H9 (cell line): ENCODE data around the gene PPP1R27. TPM values are rescaled to one million over a fixed set of nuclear protein-coding genes. Genes with fewer than 3 reads are reported as not detected.

Experiments used
- DNase-seq: peaks from one replicate; pipeline ENCODE4 v3.0.0-alpha.2; 2017
- H2AFZ ChIP-seq: one replicate; pipeline ENCODE4 v1.6.1; 2013; ENCODE audit warnings: mild to moderate bottlenecking, low read length, control low read depth, moderate library complexity
- H2AK5ac ChIP-seq: 2 replicates; pipeline ENCODE4 v1.6.1; 2013; ENCODE audit warnings: low read length, control low read depth, mixed read lengths; ENCODE audit not compliant: insufficient read length
- H2BK120ac ChIP-seq: one replicate; pipeline ENCODE4 v1.6.1; 2013; ENCODE audit warnings: low read depth, mild to moderate bottlenecking, low read length, control low read depth, inconsistent platforms; ENCODE audit not compliant: poor library complexity, severe bottlenecking
- H2BK12ac ChIP-seq: 2 replicates; pipeline ENCODE4 v1.6.1; 2013; ENCODE audit warnings: low read length, control low read depth, mixed read lengths, low read depth; ENCODE audit not compliant: insufficient read length
- H2BK15ac ChIP-seq: 2 replicates; pipeline ENCODE4 v1.6.1; 2013; ENCODE audit warnings: low read depth, low read length, control low read depth
- H2BK20ac ChIP-seq: one replicate; pipeline ENCODE4 v1.6.1; 2013; ENCODE audit warnings: low read depth, mild to moderate bottlenecking, low read length, control low read depth, inconsistent platforms; ENCODE audit not compliant: poor library complexity, severe bottlenecking
- H2BK5ac ChIP-seq: 2 replicates; pipeline ENCODE4 v1.6.1; 2013; ENCODE audit warnings: low read length, control low read depth, mixed read lengths; ENCODE audit not compliant: insufficient read length
- H3K14ac ChIP-seq: 2 replicates; pipeline ENCODE4 v1.6.1; 2013; ENCODE audit warnings: low read length, control low read depth; ENCODE audit not compliant: insufficient read depth
- H3K18ac ChIP-seq: 2 replicates; pipeline ENCODE4 v1.6.1; 2013; ENCODE audit warnings: low read depth, mild to moderate bottlenecking, mixed read lengths, low read length, control low read depth; ENCODE audit not compliant: insufficient read length
- H3K23ac ChIP-seq: 2 replicates; pipeline ENCODE4 v1.6.1; 2013; ENCODE audit warnings: low read length, control low read depth, mixed read lengths, low read depth; ENCODE audit not compliant: insufficient read length
- H3K23me2 ChIP-seq: 2 replicates; pipeline ENCODE4 v1.6.1; 2013; ENCODE audit warnings: low read depth, mild to moderate bottlenecking, mixed read lengths, low read length, control low read depth; ENCODE audit not compliant: insufficient read length, poor library complexity, severe bottlenecking
- H3K27ac ChIP-seq: 2 replicates; pipeline ENCODE4 v1.5.1; 2013; ENCODE audit warnings: low read length, control low read depth, mixed read lengths, low read depth; ENCODE audit not compliant: insufficient read length
- H3K27me3 ChIP-seq: 2 replicates; pipeline ENCODE4 v1.6.1; 2013; ENCODE audit warnings: low read length, control low read depth, inconsistent platforms; ENCODE audit not compliant: insufficient read depth
- H3K4ac ChIP-seq: 2 replicates; pipeline ENCODE4 v1.6.1; 2013; ENCODE audit warnings: low read depth, mild to moderate bottlenecking, control low read depth, inconsistent platforms, low read length, moderate library complexity
- H3K4me1 ChIP-seq: 2 replicates; pipeline ENCODE4 v1.6.1; 2013; ENCODE audit warnings: low read length, control low read depth, inconsistent platforms; ENCODE audit not compliant: insufficient read depth
- H3K4me2 ChIP-seq: 2 replicates; pipeline ENCODE4 v1.6.1; 2013; ENCODE audit warnings: low read length, control low read depth, mixed read lengths; ENCODE audit not compliant: insufficient read length, insufficient read depth
- H3K56ac ChIP-seq: 2 replicates; pipeline ENCODE4 v1.6.1; 2013; ENCODE audit warnings: low read depth, mild to moderate bottlenecking, mixed read lengths, low read length, control low read depth; ENCODE audit not compliant: insufficient read length
- H3K79me1 ChIP-seq: 2 replicates; pipeline ENCODE4 v1.6.1; 2013; ENCODE audit warnings: low read depth, mild to moderate bottlenecking, moderate library complexity, low read length, control low read depth, inconsistent platforms; ENCODE audit not compliant: insufficient read depth, poor library complexity, severe bottlenecking
- H3K79me2 ChIP-seq: 2 replicates; pipeline ENCODE4 v1.6.1; 2013; ENCODE audit warnings: low read length, control low read depth, inconsistent platforms; ENCODE audit not compliant: insufficient read depth
- H3K9ac ChIP-seq: 2 replicates; pipeline ENCODE4 v1.6.1; 2013; ENCODE audit warnings: low read length, control low read depth, mixed read lengths; ENCODE audit not compliant: insufficient read length; ENCODE audit errors: extremely low read depth
- H3K9me3 ChIP-seq: one replicate; pipeline ENCODE4 v1.6.1; 2013; ENCODE audit warnings: low read depth, low read length, inconsistent platforms; ENCODE audit not compliant: control insufficient read depth
- H3T11ph ChIP-seq: one replicate; pipeline ENCODE4 v1.6.1; 2013; ENCODE audit warnings: mild to moderate bottlenecking, low read length, control low read depth, inconsistent platforms
- H4K20me1 ChIP-seq: one replicate; pipeline ENCODE4 v1.6.1; 2013; ENCODE audit not compliant: control insufficient read depth, insufficient read length, insufficient read depth
- H4K5ac ChIP-seq: 2 replicates; pipeline ENCODE4 v1.6.1; 2013; ENCODE audit warnings: low read depth, mild to moderate bottlenecking, mixed read lengths, low read length, control low read depth; ENCODE audit not compliant: insufficient read length
- H4K8ac ChIP-seq: replicated peaks from 2 replicates; pipeline ENCODE4 v1.6.1; 2013; ENCODE audit warnings: low read length, control low read depth, mixed read lengths, low read depth; ENCODE audit not compliant: insufficient read length
- H4K91ac ChIP-seq: 2 replicates; pipeline ENCODE4 v1.6.1; 2013; ENCODE audit warnings: low read depth, mild to moderate bottlenecking, moderate library complexity, mixed read lengths, low read length, control low read depth; ENCODE audit not compliant: insufficient read length
- H3K27ac Mint-ChIP-seq, 3 experiments: 2 replicates in 2 of 3; 3 replicates in 1 of 3; pipeline ENCODE4 v1.8.0; 2020 to 2021; ENCODE audit warnings: mixed read lengths in 3 of 3, mild to moderate bottlenecking in 1 of 3, moderate library complexity in 1 of 3
- H3K27me3 Mint-ChIP-seq: 2 replicates; pipeline ENCODE4 v1.8.0; 2021; ENCODE audit warnings: low read depth, mild to moderate bottlenecking, moderate library complexity, mixed read lengths
- H3K36me3 Mint-ChIP-seq, 3 experiments: 2 replicates in 2 of 3; 3 replicates in 1 of 3; pipeline ENCODE4 v1.8.0; 2020 to 2021; ENCODE audit warnings: low read depth in 3 of 3, mixed read lengths in 3 of 3; ENCODE audit not compliant: insufficient read depth in 1 of 3
- H3K4me1 Mint-ChIP-seq, 2 experiments: 2 replicates each; pipeline ENCODE4 v1.8.0; 2020; ENCODE audit warnings: mixed read lengths in 2 of 2
- H3K4me3 Mint-ChIP-seq, 2 experiments: 2 replicates in 1 of 2; 3 replicates in 1 of 2; pipeline ENCODE4 v1.8.0; 2020 to 2021; ENCODE audit warnings: mild to moderate bottlenecking in 2 of 2, mixed read lengths in 2 of 2, moderate library complexity in 1 of 2
- H3K9me3 Mint-ChIP-seq, 2 experiments: 2 replicates in 1 of 2; 3 replicates in 1 of 2; pipeline ENCODE4 v1.8.0; 2020; ENCODE audit warnings: mild to moderate bottlenecking in 2 of 2, mixed read lengths in 2 of 2, moderate library complexity in 1 of 2
- WGBS: extraction: QIAGEN DNeasy Blood & Tissue Kit; methylation state at CpG from one replicate; pipeline ENCODE4 v1.1.7; 2013; ENCODE audit warnings: missing lambda C conversion rate, low lambda C conversion rate, mixed read lengths; ENCODE audit not compliant: insufficient read length; ENCODE audit errors: extremely low coverage; 5-methylcytosine and 5-hydroxymethylcytosine counted together
- total RNA-seq: library from RNA; stranded (reverse); gene quantifications from 2 replicates; pipeline ENCODE4 v1.2.1, GENCODE V29; 2021
- TF ChIP-seq, protein P1 (sequence below): fragments of 200-600 bp; sonication (generic); conservative IDR thresholded peaks from 3 replicates; pipeline ENCODE4 v1.8.0; 2021; ENCODE audit warnings: antibody characterized with exemption, mild to moderate bottlenecking

The PPP1R27 gene
- total RNA-seq, 1 experiment from 2014 or later = 0.22 TPM

DNA sequence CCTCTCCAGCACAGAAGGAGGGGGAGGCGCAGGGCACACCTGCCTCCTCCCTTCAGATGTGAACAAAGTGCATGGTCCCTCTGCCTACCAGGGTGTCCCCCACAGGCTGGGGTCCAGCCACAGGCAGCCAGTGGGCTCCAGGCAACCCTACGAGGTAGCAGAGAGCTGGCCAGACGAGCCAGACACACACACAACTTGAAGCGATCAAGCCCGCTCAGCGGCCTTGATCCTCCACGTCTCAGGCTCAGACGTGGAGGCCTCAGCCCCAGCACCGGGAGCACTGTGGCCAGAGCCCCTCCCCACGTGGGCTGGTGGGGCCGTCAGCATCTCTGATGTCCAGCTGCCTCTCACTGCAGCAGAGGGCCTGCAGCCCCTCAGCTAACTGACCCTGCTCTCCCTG, 10.3 kb downstream of the PPP1R27 start:
- no peaks in the 10 kb centered on the region; the same call in 1 of the 2 replicates for H3K27me3 Mint-ChIP-seq
- no peak overlapping the region for H3K4me2 ChIP-seq
- no peak overlapping the region for H2BK20ac ChIP-seq
- H2AFZ ChIP-seq = no peak overlapping the region
- no peak overlapping the region for H3K18ac ChIP-seq
- H3K36me3 Mint-ChIP-seq = peaks cover 0 to 5% (median 4%) of the 10 kb centered on the region in 3 experiments; a peak in 4 of 7 replicates
- H3K9ac ChIP-seq = no peak overlapping the region
- no peak overlapping the region for H4K91ac ChIP-seq
- no peak overlapping the region for H2BK12ac ChIP-seq
- H3K27ac ChIP-seq = no peak overlapping the region
- H3K14ac ChIP-seq = no peak overlapping the region; the same call in 1 of the 2 replicates
- H4K20me1 ChIP-seq = no peaks in the 10 kb centered on the region
- peaks cover 2% of the 10 kb centered on the region; the same call in 1 of the 2 replicates for H3K79me2 ChIP-seq
- no peak overlapping the region for H4K8ac ChIP-seq
- no peak overlapping the region for H3T11ph ChIP-seq
- H4K5ac ChIP-seq = no peak overlapping the region
- no peak overlapping the region for H2BK120ac ChIP-seq
- TF ChIP-seq, protein P1, sequence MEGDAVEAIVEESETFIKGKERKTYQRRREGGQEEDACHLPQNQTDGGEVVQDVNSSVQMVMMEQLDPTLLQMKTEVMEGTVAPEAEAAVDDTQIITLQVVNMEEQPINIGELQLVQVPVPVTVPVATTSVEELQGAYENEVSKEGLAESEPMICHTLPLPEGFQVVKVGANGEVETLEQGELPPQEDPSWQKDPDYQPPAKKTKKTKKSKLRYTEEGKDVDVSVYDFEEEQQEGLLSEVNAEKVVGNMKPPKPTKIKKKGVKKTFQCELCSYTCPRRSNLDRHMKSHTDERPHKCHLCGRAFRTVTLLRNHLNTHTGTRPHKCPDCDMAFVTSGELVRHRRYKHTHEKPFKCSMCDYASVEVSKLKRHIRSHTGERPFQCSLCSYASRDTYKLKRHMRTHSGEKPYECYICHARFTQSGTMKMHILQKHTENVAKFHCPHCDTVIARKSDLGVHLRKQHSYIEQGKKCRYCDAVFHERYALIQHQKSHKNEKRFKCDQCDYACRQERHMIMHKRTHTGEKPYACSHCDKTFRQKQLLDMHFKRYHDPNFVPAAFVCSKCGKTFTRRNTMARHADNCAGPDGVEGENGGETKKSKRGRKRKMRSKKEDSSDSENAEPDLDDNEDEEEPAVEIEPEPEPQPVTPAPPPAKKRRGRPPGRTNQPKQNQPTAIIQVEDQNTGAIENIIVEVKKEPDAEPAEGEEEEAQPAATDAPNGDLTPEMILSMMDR = no peak
- no peak overlapping the region for H3K4me3 Mint-ChIP-seq
- no peaks in the 10 kb centered on the region for H3K27me3 ChIP-seq
- H3K9me3 ChIP-seq = no peaks in the 10 kb centered on the region
- no peak overlapping the region for H2BK5ac ChIP-seq
- no CpG with 5 or more reads among the region's 11 CpGs for WGBS
- no peak overlapping the region for H3K23ac ChIP-seq
- peaks cover 3% of the 10 kb centered on the region; the same call in 1 of the 2 replicates for H3K4me1 ChIP-seq
- no peak overlapping the region for H2BK15ac ChIP-seq
- peaks cover 3% of the 10 kb centered on the region for H3K79me1 ChIP-seq
- no peaks in the 10 kb centered on the region for H3K23me2 ChIP-seq
- H3K4ac ChIP-seq = no peak overlapping the region
- H3K4me1 Mint-ChIP-seq = peaks cover 11 to 18% of the 10 kb centered on the region in 2 experiments
- DNase-seq = no peak
- no peaks in the 10 kb centered on the region for H3K9me3 Mint-ChIP-seq
- H2AK5ac ChIP-seq = no peak overlapping the region
- no peak overlapping the region for H3K27ac Mint-ChIP-seq
- no peak overlapping the region for H3K56ac ChIP-seq
